T-helper 9 cell (primary cell): Measurements from ENCODE around the gene ZFP36L1.

Experiments
- DNase-seq: peaks from one replicate; pipeline ENCODE4 v3.0.0-alpha.2; 2020

ZFP36L1 gene

GRCh38 chr14:68759937-68760336 is 32.9 kb downstream of the ZFP36L1 start:
- no peak for DNase-seq

- no peak for DNase-seq
Observed at GRCh38 chr14:68759017-68759560, 33.8 kb downstream of the ZFP36L1 start.

- DNase-seq, result no peak
Observed at GRCh38 chr14:68758301-68758700, 34.6 kb downstream of the ZFP36L1 start.

DNA sequence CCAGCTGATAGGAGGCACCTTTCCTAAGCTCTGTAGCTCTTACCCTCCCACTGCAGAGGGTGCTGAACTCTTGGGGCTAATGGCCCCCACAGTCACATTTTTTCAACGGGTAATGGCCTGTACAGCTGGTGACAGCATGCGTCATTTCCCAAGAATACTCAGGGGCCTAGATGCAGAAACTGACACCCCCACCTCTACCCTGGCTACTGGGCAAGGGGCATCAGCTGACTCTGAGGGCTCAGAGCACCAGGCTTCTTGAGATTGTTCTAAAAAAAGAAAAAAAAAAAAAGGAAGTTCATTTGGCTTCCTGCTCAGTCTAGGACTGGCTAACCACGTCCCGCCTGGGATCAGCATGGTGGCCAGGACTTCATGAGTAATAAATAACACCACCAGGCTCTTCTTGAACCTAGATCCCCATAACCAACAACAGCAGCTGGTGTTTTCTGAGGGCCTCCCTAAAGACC is 35.2 kb downstream of the ZFP36L1 start:
- no peak for DNase-seq

DNA sequence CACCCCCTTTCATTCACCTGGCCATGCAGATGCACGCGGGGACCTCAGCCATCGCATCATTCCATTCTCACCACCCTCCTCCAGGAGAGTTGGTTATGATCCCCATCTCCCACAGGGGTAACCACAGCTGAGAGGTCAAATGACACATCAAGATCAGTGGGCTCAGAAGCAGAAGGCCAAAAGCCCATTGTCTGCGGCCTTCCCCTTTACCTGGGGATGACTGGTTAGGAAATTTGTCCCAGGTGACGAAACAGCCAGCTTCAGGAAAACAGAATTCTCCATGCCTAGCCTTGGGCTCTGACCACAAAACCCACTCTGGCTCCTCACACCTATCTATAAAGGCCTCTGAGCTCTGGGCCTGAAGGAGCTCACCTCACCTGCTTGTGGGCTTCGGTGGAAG is 36.1 kb downstream of the ZFP36L1 start:
- DNase-seq, result no peak

DNA sequence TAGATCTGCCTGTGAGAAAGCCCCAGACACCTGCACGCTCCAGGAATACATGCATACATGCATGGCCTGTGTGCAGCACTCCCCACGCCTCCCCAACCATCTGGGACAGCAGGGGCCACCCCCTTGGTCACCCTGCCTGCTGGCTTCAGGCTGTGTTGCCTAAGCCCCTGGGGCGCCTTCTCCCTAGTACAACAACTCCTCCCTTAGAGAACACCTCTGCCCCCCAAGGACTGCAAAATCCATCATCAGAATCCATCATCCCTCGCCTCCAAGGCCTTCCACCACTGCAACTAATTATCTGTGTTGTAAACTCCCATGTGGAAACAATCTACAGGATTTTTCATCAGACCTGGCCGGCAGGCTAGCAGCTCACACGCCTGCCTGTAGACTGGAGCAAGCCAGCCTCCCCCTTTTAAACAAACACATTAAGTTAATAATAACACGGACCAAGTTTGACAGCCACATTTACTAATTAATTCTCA is 36.8 kb downstream of the ZFP36L1 start:
- DNase-seq, result no peak

DNA sequence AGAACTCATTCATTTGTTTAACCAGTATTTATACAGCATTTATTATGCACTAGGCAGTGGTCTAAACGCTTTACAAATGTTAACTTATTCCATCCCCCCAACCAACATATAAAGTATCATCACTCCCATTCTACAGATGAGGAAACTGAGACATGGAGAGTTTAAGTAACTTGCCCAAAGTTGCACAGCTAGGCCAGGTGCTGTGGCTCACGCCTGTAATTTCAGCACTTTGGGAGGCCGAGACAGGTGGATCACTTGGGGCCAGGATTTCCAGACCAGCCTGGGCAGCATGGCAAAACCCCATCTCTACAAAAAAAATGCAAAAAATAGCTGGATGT is 37.9 kb downstream of the ZFP36L1 start:
- no peak for DNase-seq

GRCh38 chr14:68753690-68754089 is 39.2 kb downstream of the ZFP36L1 start:
- no peak for DNase-seq

DNA sequence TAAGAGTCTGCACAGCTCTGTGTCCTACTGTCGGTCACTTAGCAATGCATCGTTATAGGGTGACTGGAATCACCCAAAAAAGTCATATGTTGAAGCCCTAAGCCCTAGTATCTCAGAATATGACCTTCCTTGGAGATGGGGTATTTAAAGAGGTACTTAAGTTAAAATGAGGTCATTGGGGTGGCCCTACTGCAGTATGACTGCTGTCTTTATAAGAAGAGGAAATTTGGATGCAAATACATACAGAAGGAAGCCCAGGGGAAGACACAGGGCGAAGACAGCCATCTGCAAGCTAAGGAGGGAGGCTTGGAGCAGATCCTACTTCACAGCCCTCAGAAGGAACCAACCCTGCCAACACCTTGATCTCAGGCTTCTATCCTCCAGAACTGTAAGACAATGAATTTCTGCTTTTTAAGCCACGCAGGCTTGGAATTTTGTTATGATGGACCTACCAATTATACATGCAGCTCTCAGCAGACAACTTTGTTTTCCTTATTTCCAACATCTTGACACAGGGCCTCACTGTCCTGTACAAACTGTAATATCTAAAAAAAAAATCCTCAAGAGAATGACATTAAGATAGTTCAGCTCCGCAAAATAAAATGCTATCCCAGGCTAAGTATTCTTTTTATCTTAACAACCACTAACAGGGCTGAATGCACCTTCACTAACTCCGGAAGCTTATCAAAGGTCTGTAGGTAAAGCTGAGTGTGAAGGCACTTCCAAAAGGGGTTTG is 40.4 kb downstream of the ZFP36L1 start:
- no peak for DNase-seq

GRCh38 chr14:68749487-68750475 is 43.1 kb downstream of the ZFP36L1 start:
- no peak for DNase-seq

GRCh38 chr14:68748691-68749090 is 44.2 kb downstream of the ZFP36L1 start:
- DNase-seq, result no peak

DNA sequence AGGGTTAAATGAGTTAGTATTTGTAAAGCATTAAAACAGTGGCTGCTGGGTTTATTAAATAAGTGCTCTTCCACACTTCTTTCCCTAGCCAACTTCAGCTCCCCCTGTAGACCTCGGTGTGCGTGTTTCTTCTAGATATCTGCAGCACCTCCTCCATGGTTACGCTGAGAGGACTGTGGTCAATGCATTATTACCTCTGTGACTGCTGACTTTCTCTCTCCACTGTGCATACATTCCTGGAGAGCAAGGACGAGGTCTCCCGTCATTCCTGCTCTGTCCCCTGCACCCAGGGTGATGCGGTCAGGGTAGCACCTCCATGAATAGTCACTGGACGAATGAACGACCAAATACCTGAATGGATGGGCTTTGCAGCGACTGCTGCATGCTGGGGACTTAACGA is 44.6 kb downstream of the ZFP36L1 start:
- DNase-seq, result no peak

DNA sequence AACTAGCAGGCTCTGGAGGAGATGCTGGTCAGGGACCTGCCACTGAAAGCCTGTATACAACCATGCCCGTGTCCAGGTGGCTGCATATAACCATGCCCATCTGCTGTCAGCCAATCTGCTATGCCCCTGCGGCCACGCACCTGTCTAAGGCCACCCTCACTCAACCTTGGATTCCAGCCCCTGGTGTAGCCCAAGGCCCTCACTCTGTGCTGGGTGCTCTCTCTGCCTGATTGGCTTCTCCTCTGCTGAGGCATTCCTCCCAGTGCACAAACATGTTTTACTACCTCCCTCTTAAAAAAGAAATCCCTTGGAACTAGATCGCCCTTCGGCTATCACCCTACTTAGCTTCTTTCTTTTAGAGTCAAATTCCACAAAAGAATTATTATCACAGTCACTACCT is 45.5 kb downstream of the ZFP36L1 start:
- DNase-seq, result no peak

DNA sequence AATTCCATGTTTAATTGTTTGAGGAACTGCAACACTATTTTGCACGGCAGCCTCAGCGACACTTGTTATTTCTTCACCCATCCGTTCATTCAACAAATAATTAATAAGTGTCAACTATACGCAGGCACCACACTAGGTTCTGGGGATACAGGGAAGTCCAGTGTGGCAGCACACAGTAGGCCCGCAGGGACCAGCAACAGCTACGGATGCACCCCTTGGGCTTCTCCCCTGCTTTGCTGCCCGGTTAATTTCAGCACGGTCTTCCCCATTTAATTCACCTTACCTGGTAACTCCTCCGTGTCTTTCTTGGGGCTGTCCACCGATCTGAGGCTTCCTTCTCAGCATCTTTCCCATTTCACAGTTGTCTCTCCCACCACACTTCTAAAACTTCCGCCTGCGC is 48.3 kb downstream of the ZFP36L1 start:
- DNase-seq, result no peak

DNA sequence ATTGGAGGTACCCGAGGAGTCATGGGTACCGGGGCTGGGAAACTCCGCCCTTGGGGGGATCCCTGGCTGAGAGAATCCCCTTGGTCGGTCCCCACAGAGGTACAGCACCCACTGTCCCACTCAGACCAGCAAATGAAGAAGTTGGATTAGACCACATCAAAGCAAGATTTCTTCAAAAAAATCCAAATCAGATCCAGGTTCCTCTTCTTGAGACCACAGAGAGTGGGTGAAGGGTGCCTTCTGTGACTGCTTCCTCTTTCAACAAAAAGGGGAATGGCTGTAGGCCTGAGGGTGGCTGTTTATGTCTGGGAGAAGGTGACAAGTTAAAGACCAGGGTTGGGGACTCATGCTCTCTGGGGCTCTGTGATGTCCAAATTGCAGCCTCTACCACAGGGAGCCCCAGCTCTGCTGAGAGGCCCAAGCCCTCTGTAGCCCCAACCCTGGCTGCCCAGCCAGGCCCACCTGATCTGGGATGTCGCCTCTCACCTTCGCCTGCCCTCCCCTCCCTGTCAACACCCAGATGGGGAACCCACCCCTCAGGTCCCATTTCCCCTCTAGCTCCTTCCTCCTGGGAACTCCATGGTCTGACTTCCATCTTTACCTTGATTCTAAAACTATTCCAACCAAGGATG is 50.9 kb downstream of the ZFP36L1 start:
- no peak for DNase-seq

- DNase-seq, result no peak
Observed at GRCh38 chr14:68741477-68741791, 51.4 kb downstream of the ZFP36L1 start.

GRCh38 chr14:68740788-68741476 is 51.9 kb downstream of the ZFP36L1 start:
- no peak for DNase-seq

- DNase-seq, result no peak
Observed at GRCh38 chr14:68739701-68740100, 53.2 kb downstream of the ZFP36L1 start.

DNA sequence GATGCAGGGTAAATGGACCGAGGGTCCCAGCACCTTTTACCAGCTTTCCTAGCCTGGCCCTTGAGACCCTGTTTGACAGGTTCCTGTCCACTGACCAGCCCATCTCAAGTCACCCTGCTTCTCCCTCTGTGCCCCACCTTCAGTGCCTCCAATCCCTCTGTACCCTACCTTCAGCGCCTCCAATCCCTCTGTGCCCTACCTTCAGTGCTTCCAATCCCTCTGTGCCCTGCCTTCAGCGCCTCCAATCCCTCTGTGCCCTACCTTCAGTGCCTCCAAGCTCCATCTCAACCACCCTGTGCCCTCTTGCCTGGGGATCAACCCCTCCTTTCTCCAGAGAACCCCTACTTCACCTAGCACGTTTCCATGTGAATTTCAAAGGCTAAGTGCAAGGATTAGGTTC is 54.3 kb downstream of the ZFP36L1 start:
- no peak for DNase-seq
